ENCODE measurements around the gene FALEC.

The FALEC gene

GRCh38 chr1:150508982-150509381, 6.6 kb upstream of the FALEC start:
- no peak overlapping the region for H3K4me3 ChIP-seq (ENCODE audit: low read length)
- DNase-seq (ENCODE audit: low read depth, low spot score), result no peak

- no peak for DNase-seq (ENCODE audit: low read depth, low spot score)
- no peak overlapping the region for H3K4me3 ChIP-seq (ENCODE audit: low read length)
These were observed 4.0 kb upstream of the FALEC start for GRCh38 chr1:150511551-150511950.

GRCh38 chr1:150511985-150512660, 3.4 kb upstream of the FALEC start:
- no peak for DNase-seq (ENCODE audit: low read depth, low spot score)
- H3K4me3 ChIP-seq (ENCODE audit: low read length), result no peak overlapping the region

- DNase-seq (ENCODE audit: low read depth, low spot score), result no peak
- no peak overlapping the region for H3K4me3 ChIP-seq (ENCODE audit: low read length)
These were observed 2.7 kb upstream of the FALEC start for GRCh38 chr1:150512846-150513245.

GRCh38 chr1:150513351-150513791, 2.2 kb upstream of the FALEC start:
- no peak for DNase-seq (ENCODE audit: low read depth, low spot score)

GRCh38 chr1:150514260-150514659, 1.3 kb upstream of the FALEC start:
- DNase-seq (ENCODE audit: low read depth, low spot score), result no peak
- H3K4me3 ChIP-seq (ENCODE audit: low read length), result no peak overlapping the region

More at GRCh38 chr1:150513351-150513791, 2.2 kb upstream of the FALEC start:
- H3K4me3 ChIP-seq (ENCODE audit: low read length), result no peak overlapping the region

- peak overlapping the region; percentile 69 for H3K4me3 ChIP-seq (ENCODE audit: low read length)
- DNase-seq (ENCODE audit: low read depth, low spot score), result no peak
These were observed 632 bp upstream of the FALEC start for GRCh38 chr1:150514913-150515327.

- DNase-seq (ENCODE audit: low read depth, low spot score), result no peak
- H3K4me3 ChIP-seq (ENCODE audit: low read length), result peak overlapping the region; percentile 69
These were observed 569 bp downstream of the FALEC start for GRCh38 chr1:150516050-150516591.

- DNase-seq (ENCODE audit: low read depth, low spot score), result no peak
These were observed 1.1 kb downstream of the FALEC start for GRCh38 chr1:150516616-150517015.

GRCh38 chr1:150521196-150521968, 5.8 kb downstream of the FALEC start:
- H3K4me3 ChIP-seq (ENCODE audit: low read length), result no peak overlapping the region
- no peak for DNase-seq (ENCODE audit: low read depth, low spot score)

More at GRCh38 chr1:150516616-150517015, 1.1 kb downstream of the FALEC start:
- H3K4me3 ChIP-seq (ENCODE audit: low read length), result peak overlapping the region; percentile 69

- no peak overlapping the region for H3K4me3 ChIP-seq (ENCODE audit: low read length)
- DNase-seq (ENCODE audit: low read depth, low spot score), result no peak
These were observed 9.8 kb downstream of the FALEC start for GRCh38 chr1:150525348-150525747.

- DNase-seq (ENCODE audit: low read depth, low spot score), result no peak
- H3K4me3 ChIP-seq (ENCODE audit: low read length), result no peak overlapping the region
These were observed 12.6 kb downstream of the FALEC start for GRCh38 chr1:150528196-150528595.

GRCh38 chr1:150529017-150529416, 13.5 kb downstream of the FALEC start:
- DNase-seq (ENCODE audit: low read depth, low spot score), result no peak
- H3K4me3 ChIP-seq (ENCODE audit: low read length), result no peak overlapping the region

GRCh38 chr1:150530491-150531159, 15.1 kb downstream of the FALEC start:
- H3K4me3 ChIP-seq (ENCODE audit: low read length), result no peak overlapping the region
- no peak for DNase-seq (ENCODE audit: low read depth, low spot score)

GRCh38 chr1:150532860-150533259, 17.3 kb downstream of the FALEC start:
- no peak overlapping the region for H3K4me3 ChIP-seq (ENCODE audit: low read length)
- no peak for DNase-seq (ENCODE audit: low read depth, low spot score)

- no peak for DNase-seq (ENCODE audit: low read depth, low spot score)
- H3K4me3 ChIP-seq (ENCODE audit: low read length), result no peak overlapping the region
These were observed 18.4 kb downstream of the FALEC start for GRCh38 chr1:150534002-150534401.

- no peak for DNase-seq (ENCODE audit: low read depth, low spot score)
- H3K4me3 ChIP-seq (ENCODE audit: low read length), result no peak overlapping the region
These were observed 20.1 kb downstream of the FALEC start for GRCh38 chr1:150535511-150536287.

GRCh38 chr1:150536836-150537731, 21.5 kb downstream of the FALEC start:
- H3K4me3 ChIP-seq (ENCODE audit: low read length), result no peak overlapping the region

More at GRCh38 chr1:150536836-150537731, 21.5 kb downstream of the FALEC start:
- no peak for DNase-seq (ENCODE audit: low read depth, low spot score)

Data from Jurkat, Clone E6-1 (cell line).